WI38 (cell line): ENCODE measurements around the gene PPARG.

ENCODE experiments used
- H3K4me3 ChIP-seq: 2 replicates; pipeline ENCODE4 v1.5.1; 2011; ENCODE audit warnings: low read depth, mild to moderate bottlenecking, control low read depth, low read length
- CTCF ChIP-seq: IDR thresholded peaks from 2 replicates; pipeline ENCODE4 v1.5.1; 2012; ENCODE audit warnings: low read depth, mild to moderate bottlenecking, control low read depth, low read length

The PPARG gene

GRCh38 chr3:12335421-12335820, 46.6 kb downstream of the PPARG start:
- TF ChIP-seq CTCF: no peak
- no peak overlapping the region for H3K4me3 ChIP-seq

- TF ChIP-seq CTCF: no peak
- no peak overlapping the region for H3K4me3 ChIP-seq
Observed at GRCh38 chr3:12336099-12336498, 47.2 kb downstream of the PPARG start.

- H3K4me3 ChIP-seq: no peak overlapping the region
- TF ChIP-seq CTCF: no peak
Observed at GRCh38 chr3:12338595-12339546, 50.0 kb downstream of the PPARG start.

GRCh38 chr3:12339701-12340480, 51.0 kb downstream of the PPARG start:
- TF ChIP-seq CTCF: no peak
- H3K4me3 ChIP-seq: no peak overlapping the region

DNA sequence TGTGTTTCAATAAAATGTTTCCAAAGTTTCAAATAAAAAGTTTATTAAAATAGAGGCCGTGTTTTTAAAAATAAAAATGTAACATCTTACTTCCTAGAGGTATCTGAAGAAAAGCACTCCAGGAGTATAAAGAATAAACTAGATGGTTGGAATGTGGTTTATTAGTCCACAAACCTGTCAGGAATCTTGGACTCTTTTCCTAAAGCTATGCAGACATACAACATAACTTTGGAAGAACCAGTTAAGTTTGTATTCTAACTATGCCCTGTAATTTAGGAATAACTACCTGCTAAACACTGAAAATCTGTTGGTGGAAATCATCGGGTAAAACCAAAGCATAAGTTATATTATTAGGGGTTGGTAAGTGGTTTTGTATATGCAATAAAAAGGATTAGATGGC, 51.6 kb downstream of the PPARG start:
- no peak overlapping the region for H3K4me3 ChIP-seq
- TF ChIP-seq CTCF: no peak

GRCh38 chr3:12342151-12342550, 53.3 kb downstream of the PPARG start:
- H3K4me3 ChIP-seq: no peak overlapping the region
- TF ChIP-seq CTCF: no peak

GRCh38 chr3:12343047-12343501, 54.2 kb downstream of the PPARG start:
- no peak for TF ChIP-seq CTCF
- no peak overlapping the region for H3K4me3 ChIP-seq
